ENCODE results near the gene AQP3. TPM values are rescaled to one million over a fixed set of nuclear protein-coding genes. Genes with fewer than 3 reads are reported as not detected.

AQP3 gene
- total and polyA plus RNA-seq, 2 of the 8 experiments (the other 6 are each of a cell fraction or from before 2014, with no cell fraction given) = 2.6 to 7.6 TPM

DNA sequence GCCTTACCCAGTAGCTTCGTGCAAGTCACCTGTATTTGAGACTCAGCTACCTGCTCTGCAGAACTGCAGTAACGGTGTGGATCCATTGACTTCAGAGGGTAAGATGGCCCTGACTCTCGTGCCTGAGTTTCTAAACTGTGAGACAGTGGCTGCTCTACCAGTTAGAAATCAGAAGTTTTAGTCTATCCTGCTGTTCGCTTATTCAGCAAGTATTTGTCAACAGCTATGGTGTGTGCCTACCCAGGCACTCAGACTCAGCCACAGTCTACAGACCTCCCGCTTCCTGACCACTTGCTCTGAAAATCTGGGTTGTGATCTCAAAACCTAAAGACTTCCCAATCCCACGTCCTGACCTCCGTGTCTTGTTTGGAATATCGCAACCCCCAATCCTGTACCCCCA is 13.5 kb downstream of the AQP3 start:
- POLR2A ChIA-PET (ENCODE audit: partially characterized antibody) = no interaction called here
- Histone ChIP-seq H3K23me2 (ENCODE audit: low read depth, low read length) (no peaks in the 10 kb centered on the region), H3K18ac (ENCODE audit: extremely low read depth, low read length) (no peak overlapping the region), H4K20me1 (replicated peaks in 1 of 2; ENCODE audit: control insufficient read depth in 1 of 2, insufficient read depth in 2 of 2, low read length in 2 of 2) (no peaks in the 10 kb centered on the region), H3K79me2 (ENCODE audit: control insufficient read depth in 1 of 2, insufficient read depth in 2 of 2, low read length in 2 of 2) (no peaks in the 10 kb centered on the region), H3K56ac (replicated peaks; ENCODE audit: insufficient read length, low read depth, low read length) (no peak overlapping the region), H3K9ac (replicated peaks in 1 of 4; ENCODE audit: extremely low read depth in 1 of 4, low read depth in 3 of 4, low read length in 3 of 4) (no peak overlapping the region), H3K27me3 (replicated peaks in 1 of 4; ENCODE audit: control insufficient read depth in 3 of 4, extremely low read depth in 1 of 4, insufficient read depth in 3 of 4, low read length in 3 of 4) (no peaks in the 10 kb centered on the region), H2BK12ac (ENCODE audit: low read depth, low read length) (no peak overlapping the region), H3K14ac (ENCODE audit: insufficient read length) (no peak overlapping the region), H2BK15ac (ENCODE audit: low read length) (no peak overlapping the region; the same call in 1 of the 2 replicates), H3K4ac (replicated peaks; ENCODE audit: insufficient read length, low read depth, low read length) (no peak overlapping the region), H4K5ac (ENCODE audit: insufficient read length, low read depth, low read length) (no peak overlapping the region), H4K8ac (ENCODE audit: extremely low read depth, insufficient read depth, low read length) (no peak overlapping the region), H3K4me1 (replicated peaks in 1 of 4; ENCODE audit: control insufficient read depth in 3 of 4, insufficient read depth in 4 of 4, low read length in 3 of 4) (no peaks in the 10 kb centered on the region; a peak in 1 of 7 replicates), H3K4me3 (ENCODE audit: extremely low read depth in 1 of 4, insufficient read depth in 2 of 4, low read depth in 3 of 4, low read length in 4 of 4) (no peak overlapping the region), H3K4me2 (ENCODE audit: insufficient read depth in 1 of 2, low read depth in 2 of 2, low read length in 2 of 2) (no peak overlapping the region), H3K36me3 (ENCODE audit: control insufficient read depth in 2 of 4, insufficient read depth in 4 of 4, low read length in 3 of 4) (no peaks in the 10 kb centered on the region), H2AFZ (ENCODE audit: low read length) (no peak overlapping the region), H2BK5ac (ENCODE audit: low read depth, low read length) (no peak overlapping the region), H3K79me1 (ENCODE audit: low read depth, low read length) (no peaks in the 10 kb centered on the region), H3K27ac (ENCODE audit: low read depth, low read length) (no peak overlapping the region), H2AK5ac (ENCODE audit: low read depth, low read length) (no peak overlapping the region), H2BK120ac (replicated peaks; ENCODE audit: low read depth, low read length) (no peak overlapping the region), H4K91ac (replicated peaks; ENCODE audit: insufficient read length, low read length) (no peak overlapping the region), H3K9me3 (ENCODE audit: insufficient read depth in 2 of 2, low read depth in 1 of 2, low read length in 1 of 2) (no peaks in the 10 kb centered on the region), H2BK20ac (ENCODE audit: low read length) (no peak overlapping the region), H3K23ac (ENCODE audit: insufficient read length) (no peak overlapping the region)
- WGBS, 2 experiments (ENCODE audit: extremely low coverage in 1 of 2, insufficient coverage in 1 of 2, insufficient read length in 1 of 2, insufficient replicate concordance in 2 of 2, low coverage in 1 of 2, low lambda C conversion rate in 2 of 2, missing lambda C conversion rate in 1 of 2) = 89% methylated on average over 8 of the region's 8 CpGs; no CpG with 5 or more reads in 1 of the 2 experiments
- DNase-seq (ENCODE audit: low read depth in 1 of 2, low spot score in 2 of 2) = no peak
- CTCF ChIA-PET (ENCODE audit: partially characterized antibody) = interaction anchor here (0.8 to 6.2 kb wide), 6 partner anchors 19 to 60 kb away, joined by 4 to 45 read pairs (median 12); no protein-coding TSS in a partner anchor
- FAIRE-seq = no peak
- TF ChIP-seq EZH2 (IDR thresholded peaks at IDR 0.05; ENCODE audit: low read depth, low read length, severe bottlenecking) = no peak
- TF ChIP-seq, protein P1, sequence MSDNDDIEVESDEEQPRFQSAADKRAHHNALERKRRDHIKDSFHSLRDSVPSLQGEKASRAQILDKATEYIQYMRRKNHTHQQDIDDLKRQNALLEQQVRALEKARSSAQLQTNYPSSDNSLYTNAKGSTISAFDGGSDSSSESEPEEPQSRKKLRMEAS (IDR thresholded peaks at IDR 0.05) = no peak
- no peak for TF ChIP-seq RNF2 (IDR thresholded peaks at IDR 0.05; ENCODE audit: borderline replicate concordance, low read depth, low read length, missing control alignments, poor library complexity, severe bottlenecking)
- TF ChIP-seq POU5F1 (IDR thresholded peaks at IDR 0.05; ENCODE audit: low read depth, low read length) = no peak
- no peak for TF ChIP-seq YY1 (IDR thresholded peaks at IDR 0.05; ENCODE audit: low read depth, low read length)
- TF ChIP-seq BRCA1 (IDR thresholded peaks at IDR 0.05; ENCODE audit: low read depth, low read length) = no peak
